Loucy (cell line): ENCODE data around the gene DYRK2.

Source experiments
- H2AFZ ChIP-seq: fragments of 200-600 bp; sonication (generic); 2 replicates; pipeline ENCODE4 v1.6.0; 2016; ENCODE audit warnings: antibody characterized with exemption, mild to moderate bottlenecking, low read length, moderate library complexity
- H3F3A ChIP-seq: fragments of 200-600 bp; 2 replicates; pipeline ENCODE4 v1.6.0; 2016; ENCODE audit warnings: antibody characterized with exemption, low read depth, mild to moderate bottlenecking
- H3K27me3 ChIP-seq: fragments of 200-600 bp; sonication (generic); 2 replicates; pipeline ENCODE4 v1.6.1; 2014; ENCODE audit warnings: low read length, mild to moderate bottlenecking; ENCODE audit not compliant: insufficient read depth, poor library complexity, severe bottlenecking
- H3K36me3 ChIP-seq: fragments of 200-600 bp; sonication (generic); 2 replicates; pipeline ENCODE4 v1.6.1; 2016; ENCODE audit warnings: low read length; ENCODE audit not compliant: insufficient read depth
- H3K4me1 ChIP-seq: fragments of 200-600 bp; sonication (generic); 2 replicates; pipeline ENCODE4 v1.5.1; 2014; ENCODE audit warnings: low read length, mild to moderate bottlenecking; ENCODE audit not compliant: insufficient read depth, poor library complexity, severe bottlenecking
- H3K4me2 ChIP-seq: fragments of 200-600 bp; sonication (generic); 2 replicates; pipeline ENCODE4 v1.6.0; 2014; ENCODE audit warnings: antibody characterized with exemption, low read length, low read depth, mild to moderate bottlenecking; ENCODE audit not compliant: poor library complexity, severe bottlenecking
- H3K4me3 ChIP-seq: fragments of 200-600 bp; sonication (generic); 2 replicates; pipeline ENCODE4 v1.5.1; 2014; ENCODE audit warnings: low read length, mild to moderate bottlenecking, mixed read lengths; ENCODE audit not compliant: poor library complexity, severe bottlenecking
- H3K79me2 ChIP-seq: fragments of 200-600 bp; sonication (generic); 2 replicates; pipeline ENCODE4 v1.6.1; 2014; ENCODE audit warnings: low read length; ENCODE audit not compliant: insufficient read depth
- H3K9ac ChIP-seq: fragments of 200-600 bp; sonication (generic); 2 replicates; pipeline ENCODE4 v1.6.0; 2014; ENCODE audit warnings: mild to moderate bottlenecking, low read depth, low read length, moderate library complexity; ENCODE audit not compliant: poor library complexity, severe bottlenecking
- H3K9me2 ChIP-seq: fragments of 200-600 bp; sonication (generic); replicated peaks from 2 replicates; pipeline ENCODE4 v1.6.1; 2016; ENCODE audit warnings: low read depth, low read length, mixed read lengths
- H3K9me3 ChIP-seq: fragments of 200-600 bp; sonication (generic); 2 replicates; pipeline ENCODE4 v1.6.1; 2014; ENCODE audit warnings: mild to moderate bottlenecking, antibody characterized with exemption, low read length, low read depth; ENCODE audit not compliant: insufficient read depth
- H4K20me1 ChIP-seq: fragments of 200-600 bp; sonication (generic); 2 replicates; pipeline ENCODE4 v1.6.0; 2014; ENCODE audit warnings: antibody characterized with exemption, low read length, mild to moderate bottlenecking; ENCODE audit not compliant: insufficient read depth, poor library complexity, severe bottlenecking
- EZH2phosphoT487 ChIP-seq: fragments of 200-600 bp; IDR thresholded peaks from 2 replicates; pipeline ENCODE4 v1.6.1; 2018; ENCODE audit warnings: antibody characterized with exemption, mild to moderate bottlenecking, moderate library complexity, borderline replicate concordance
- TF ChIP-seq, protein P1 (sequence below): fragments of 200-600 bp; sonication (generic); conservative IDR thresholded peaks from 2 replicates; pipeline ENCODE4 v1.5.1; 2014; ENCODE audit warnings: mild to moderate bottlenecking, antibody characterized with exemption, low read length

DYRK2 gene

DNA sequence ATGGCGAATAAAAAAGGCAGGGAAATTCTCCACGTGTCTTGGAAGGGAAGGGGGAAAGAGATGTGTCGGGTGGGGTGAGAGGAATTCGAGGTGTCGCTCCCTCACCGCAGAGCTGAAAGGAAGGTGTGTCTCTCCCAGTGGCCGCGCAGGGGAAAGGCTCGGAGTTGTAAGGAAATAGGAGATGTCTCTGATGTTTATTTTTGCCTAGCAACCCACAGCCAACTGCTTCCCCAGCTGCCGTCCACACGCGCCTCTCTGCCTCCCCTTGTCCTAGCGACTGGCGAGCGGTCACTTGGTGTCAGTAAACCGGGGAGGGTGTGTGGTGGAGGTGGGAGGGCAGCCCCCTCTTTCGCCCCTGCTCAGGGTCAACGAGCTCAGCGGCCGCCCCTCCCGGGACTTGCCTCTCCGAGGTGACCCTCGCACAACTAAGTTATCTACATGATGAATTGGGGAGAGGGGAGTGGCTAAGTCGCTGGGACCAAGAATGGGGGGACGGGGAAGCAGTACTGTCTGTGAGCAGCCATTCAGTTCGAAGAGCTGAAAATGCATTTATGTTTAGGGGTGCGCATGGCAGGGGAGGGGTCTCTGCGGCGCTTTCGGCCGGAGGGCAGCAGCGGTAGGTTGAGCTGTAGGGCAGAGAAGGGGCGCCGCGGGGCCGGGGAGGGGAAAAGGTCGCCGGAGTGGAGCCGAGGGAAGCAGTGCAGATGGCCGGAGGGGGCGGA is 585 bp upstream of the DYRK2 start:
- H3K4me1 ChIP-seq, result peaks cover 30% of the 10 kb centered on the region
- peak overlapping the region; percentile 70 for H3K9ac ChIP-seq
- H2AFZ ChIP-seq, result peak overlapping the region; percentile 99
- H3K9me3 ChIP-seq, result no peaks in the 10 kb centered on the region
- peak overlapping the region; percentile 84 for H3K4me3 ChIP-seq
- H3K9me2 ChIP-seq, result no peaks in the 10 kb centered on the region
- H3K79me2 ChIP-seq, result peaks cover 41% of the 10 kb centered on the region
- TF ChIP-seq, protein P1, sequence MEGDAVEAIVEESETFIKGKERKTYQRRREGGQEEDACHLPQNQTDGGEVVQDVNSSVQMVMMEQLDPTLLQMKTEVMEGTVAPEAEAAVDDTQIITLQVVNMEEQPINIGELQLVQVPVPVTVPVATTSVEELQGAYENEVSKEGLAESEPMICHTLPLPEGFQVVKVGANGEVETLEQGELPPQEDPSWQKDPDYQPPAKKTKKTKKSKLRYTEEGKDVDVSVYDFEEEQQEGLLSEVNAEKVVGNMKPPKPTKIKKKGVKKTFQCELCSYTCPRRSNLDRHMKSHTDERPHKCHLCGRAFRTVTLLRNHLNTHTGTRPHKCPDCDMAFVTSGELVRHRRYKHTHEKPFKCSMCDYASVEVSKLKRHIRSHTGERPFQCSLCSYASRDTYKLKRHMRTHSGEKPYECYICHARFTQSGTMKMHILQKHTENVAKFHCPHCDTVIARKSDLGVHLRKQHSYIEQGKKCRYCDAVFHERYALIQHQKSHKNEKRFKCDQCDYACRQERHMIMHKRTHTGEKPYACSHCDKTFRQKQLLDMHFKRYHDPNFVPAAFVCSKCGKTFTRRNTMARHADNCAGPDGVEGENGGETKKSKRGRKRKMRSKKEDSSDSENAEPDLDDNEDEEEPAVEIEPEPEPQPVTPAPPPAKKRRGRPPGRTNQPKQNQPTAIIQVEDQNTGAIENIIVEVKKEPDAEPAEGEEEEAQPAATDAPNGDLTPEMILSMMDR, result no peak
- no peak for TF ChIP-seq EZH2phosphoT487
- no peaks in the 10 kb centered on the region for H3K36me3 ChIP-seq
- peak overlapping the region; percentile 92 for H3K4me2 ChIP-seq
- peaks cover 26% of the 10 kb centered on the region for H4K20me1 ChIP-seq
- H3F3A ChIP-seq, result 0 out of 2 replicates have a peak, but pooled peaks cover 3% of the 10 kb centered on the region
- no peaks in the 10 kb centered on the region for H3K27me3 ChIP-seq

DNA sequence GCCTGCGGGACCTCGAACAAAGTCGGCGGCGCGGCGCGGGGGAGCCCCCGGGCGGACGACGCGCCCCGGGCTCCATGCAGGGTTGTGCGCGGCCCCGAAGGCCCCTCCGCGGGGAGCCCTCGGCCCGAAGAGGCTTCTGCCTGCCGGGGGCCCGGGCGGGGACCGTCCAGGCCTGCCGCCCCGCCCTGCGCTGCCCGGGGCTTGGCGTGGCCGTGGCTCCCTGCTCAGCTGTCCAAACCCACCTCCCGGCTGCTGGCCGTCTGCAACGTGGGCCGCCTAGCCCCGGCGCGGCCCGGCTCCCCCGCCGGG is 670 bp downstream of the DYRK2 start:
- H4K20me1 ChIP-seq, result peaks cover 38% of the 10 kb centered on the region
- peak overlapping the region; percentile 73; the same call in 1 of the 2 replicates for H2AFZ ChIP-seq
- H3K9ac ChIP-seq, result peak overlapping the region; percentile 90
- H3F3A ChIP-seq, result 0 out of 2 replicates have a peak, but pooled peaks cover 3% of the 10 kb centered on the region
- peak overlapping the region; percentile 82 for H3K4me3 ChIP-seq
- no peak for TF ChIP-seq EZH2phosphoT487
- TF ChIP-seq, protein P1, result no peak
- H3K9me3 ChIP-seq, result no peaks in the 10 kb centered on the region
- no peaks in the 10 kb centered on the region for H3K27me3 ChIP-seq
- no peaks in the 10 kb centered on the region for H3K36me3 ChIP-seq
- H3K4me2 ChIP-seq, result peak overlapping the region; percentile 97
- no peaks in the 10 kb centered on the region for H3K9me2 ChIP-seq
- H3K4me1 ChIP-seq, result peaks cover 43% of the 10 kb centered on the region
- peaks cover 53% of the 10 kb centered on the region for H3K79me2 ChIP-seq

DNA sequence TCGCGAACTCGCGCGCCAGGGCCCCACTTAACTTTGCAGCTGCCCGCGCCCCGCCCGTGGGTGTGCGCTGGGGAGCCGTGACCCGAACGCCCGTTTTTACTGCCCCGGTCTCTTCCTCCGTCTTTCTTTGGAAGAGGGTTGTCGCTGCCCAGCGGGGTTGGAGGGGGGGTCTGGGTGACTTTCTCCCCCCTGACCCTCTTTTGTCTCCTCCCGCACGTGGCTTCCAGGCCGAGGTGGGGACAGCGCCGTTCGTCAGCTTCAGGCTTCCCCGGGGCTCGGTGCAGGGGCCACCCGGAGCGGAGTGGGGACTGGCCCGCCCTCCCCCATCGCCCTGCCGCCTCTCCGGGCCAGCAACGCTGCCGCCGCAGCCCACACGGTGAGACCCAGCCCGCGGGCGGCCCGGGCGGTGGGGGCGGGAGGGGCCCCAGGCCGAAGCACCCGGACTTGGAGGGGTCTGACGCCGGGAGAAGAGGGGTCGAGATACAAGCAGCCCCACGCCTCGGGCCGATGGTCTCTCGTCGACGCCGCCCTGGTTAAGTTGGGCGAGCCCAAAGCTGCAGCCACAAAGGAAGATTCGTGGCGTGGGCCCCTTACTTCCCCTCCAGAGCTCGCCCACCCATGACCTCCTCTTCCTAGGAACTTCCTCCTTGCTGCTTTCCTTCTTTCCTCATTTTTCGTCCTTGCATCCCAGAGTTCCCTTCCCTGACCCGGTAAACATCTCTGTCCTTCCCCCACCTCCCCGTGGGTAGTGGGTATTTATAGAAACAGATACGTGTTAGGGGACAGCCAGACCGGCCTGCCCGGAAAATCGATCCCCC is 1.2 kb downstream of the DYRK2 start:
- 0 out of 2 replicates have a peak, but pooled peaks cover 3% of the 10 kb centered on the region for H3F3A ChIP-seq
- no peaks in the 10 kb centered on the region for H3K9me2 ChIP-seq
- H3K9me3 ChIP-seq, result no peaks in the 10 kb centered on the region
- peaks cover 48% of the 10 kb centered on the region for H3K4me1 ChIP-seq
- H3K9ac ChIP-seq, result peak overlapping the region; percentile 90
- no peaks in the 10 kb centered on the region for H3K27me3 ChIP-seq
- peaks cover 59% of the 10 kb centered on the region for H3K79me2 ChIP-seq
- peaks cover 44% of the 10 kb centered on the region for H4K20me1 ChIP-seq
- H3K36me3 ChIP-seq, result no peaks in the 10 kb centered on the region
- peak overlapping the region; percentile 97 for H3K4me2 ChIP-seq
- peak overlapping the region; percentile 82 for H3K4me3 ChIP-seq
- H2AFZ ChIP-seq, result peak overlapping the region; percentile 73
- TF ChIP-seq, protein P1, result no peak
- no peak for TF ChIP-seq EZH2phosphoT487
